ENCODE data around the gene SLC40A1.

The SLC40A1 gene

GRCh38 chr2:189580658-189581353 lies at the start of gene SLC40A1:
TSS of gene SLC40A1 (minus strand) at chr2:189580786. CDS start at chr2:189580460, 326 bp downstream.
- H3K4me3 ChIP-seq (replicated peaks; ENCODE audit: low read depth, low read length) = peak within 1 kb of the TSS; percentile 54
- peak; percentile 59 for DNase-seq (ENCODE audit: low read depth)
- no peak for TF ChIP-seq CTCF (IDR thresholded peaks at IDR 0.05; ENCODE audit: low read length, missing control alignments)

- TF ChIP-seq CTCF (IDR thresholded peaks at IDR 0.05; ENCODE audit: low read length, missing control alignments) = no peak
- no peak overlapping the region for H3K4me3 ChIP-seq (replicated peaks; ENCODE audit: low read depth, low read length)
- DNase-seq (ENCODE audit: low read depth) = peak; percentile 81
Observed at GRCh38 chr2:189629531-189630453, 49.2 kb upstream of the SLC40A1 start.

GRCh38 chr2:189628817-189629530 lies 48.4 kb upstream of the SLC40A1 start:
- TF ChIP-seq CTCF (IDR thresholded peaks at IDR 0.05; ENCODE audit: low read length, missing control alignments) = no peak
- no peak overlapping the region for H3K4me3 ChIP-seq (replicated peaks; ENCODE audit: low read depth, low read length)
- DNase-seq (ENCODE audit: low read depth) = peak; percentile 40

GRCh38 chr2:189627789-189628188 lies 47.2 kb upstream of the SLC40A1 start:
- no peak overlapping the region for H3K4me3 ChIP-seq (replicated peaks; ENCODE audit: low read depth, low read length)
- DNase-seq (ENCODE audit: low read depth) = no peak
- no peak for TF ChIP-seq CTCF (IDR thresholded peaks at IDR 0.05; ENCODE audit: low read length, missing control alignments)

- TF ChIP-seq CTCF (IDR thresholded peaks at IDR 0.05; ENCODE audit: low read length, missing control alignments) = no peak
Observed at GRCh38 chr2:189625636-189626035, 45.0 kb upstream of the SLC40A1 start.

GRCh38 chr2:189624648-189625355 lies 44.2 kb upstream of the SLC40A1 start:
- H3K4me3 ChIP-seq (replicated peaks; ENCODE audit: low read depth, low read length) = no peak overlapping the region
- no peak for TF ChIP-seq CTCF (IDR thresholded peaks at IDR 0.05; ENCODE audit: low read length, missing control alignments)
- no peak for DNase-seq (ENCODE audit: low read depth)

More at GRCh38 chr2:189625636-189626035, 45.0 kb upstream of the SLC40A1 start:
- no peak overlapping the region for H3K4me3 ChIP-seq (replicated peaks; ENCODE audit: low read depth, low read length)
- DNase-seq (ENCODE audit: low read depth) = no peak

Measured in fibroblast of pulmonary artery (primary cell).